NB4 (cell line): ENCODE measurements around the gene B4GALT6.
"Not testable (repeated sequence)": the region's sequence is repeated elsewhere in the genome, so short reads cannot be mapped to it uniquely, and the experiment has no call there.

Experiments used
- DNase-seq: peaks from one replicate; pipeline ENCODE4 v3.0.0; 2010; ENCODE audit warnings: low read depth
- H3K4me3 ChIP-seq: one replicate; pipeline ENCODE4 v1.5.1; 2011; ENCODE audit warnings: mild to moderate bottlenecking, low read depth, low read length, moderate library complexity
- CTCF ChIP-seq: IDR thresholded peaks from one replicate; pipeline ENCODE4 v1.5.1; 2012; ENCODE audit warnings: low read depth, low read length
- MAX ChIP-seq: IDR thresholded peaks from 2 replicates; pipeline ENCODE4 v1.6.1; 2011; ENCODE audit warnings: low read depth, low read length
- MYC ChIP-seq: IDR thresholded peaks from 2 replicates; pipeline ENCODE4 v1.6.1; 2011; ENCODE audit warnings: low read depth, low read length
- POLR2A ChIP-seq: IDR thresholded peaks from 2 replicates; pipeline ENCODE4 v1.6.1; 2011; ENCODE audit warnings: mild to moderate bottlenecking; ENCODE audit not compliant: insufficient read length; ENCODE audit errors: extremely low read depth

The B4GALT6 gene

GRCh38 chr18:31684279-31685096, at the start of gene B4GALT6:
Gene B4GALT6, minus strand, starts transcription at chr18:31684581. Its CDS starts 155 bp downstream, at chr18:31684426.
- peak; percentile 73 for DNase-seq
- H3K4me3 ChIP-seq = peak within 1 kb of the TSS; percentile 67
- TF ChIP-seq POLR2A (no peak), MYC (no peak), MAX (no peak), CTCF (no peak)

GRCh38 chr18:31731628-31732027, 47.2 kb upstream of the B4GALT6 start:
- no peak overlapping the region for H3K4me3 ChIP-seq
- no peak for DNase-seq
- TF ChIP-seq MAX (no peak), CTCF (no peak), POLR2A (no peak), MYC (no peak)

- DNase-seq, H3K4me3 ChIP-seq: not testable (repeated sequence)
Measured at GRCh38 chr18:31729196-31729595, 44.8 kb upstream of the B4GALT6 start.

GRCh38 chr18:31723990-31724711, 39.8 kb upstream of the B4GALT6 start:
- DNase-seq = no peak
- no peak overlapping the region for H3K4me3 ChIP-seq
- TF ChIP-seq CTCF = no peak
- TF ChIP-seq POLR2A = no peak
- no peak for TF ChIP-seq MAX
- TF ChIP-seq MYC = no peak

- TF ChIP-seq POLR2A (no peak), MYC (no peak), CTCF (no peak), MAX (no peak)
- DNase-seq = no peak
- H3K4me3 ChIP-seq = no peak overlapping the region
Measured at GRCh38 chr18:31723639-31723989, 39.2 kb upstream of the B4GALT6 start.

GRCh38 chr18:31722369-31722957, 38.1 kb upstream of the B4GALT6 start:
- TF ChIP-seq MYC = no peak
- TF ChIP-seq CTCF = peak; percentile 86
- H3K4me3 ChIP-seq = no peak overlapping the region
- peak; percentile 76 for DNase-seq
